Activated CD4-positive, alpha-beta T cell treated with anti-CD3 and anti-CD28 coated beads for 24 hours (primary cell): Measurements from ENCODE around the gene GABRG3.
"Not testable (repeated sequence)": the region's sequence is repeated elsewhere in the genome, so short reads cannot be mapped to it uniquely, and the experiment has no call there.

Source experiments
- DNase-seq, 2 donors: peaks; one replicate each; pipeline ENCODE4 v3.0.0-alpha.2; 2020; ENCODE audit warnings: low read depth in 2 of 2

GABRG3 gene

DNA sequence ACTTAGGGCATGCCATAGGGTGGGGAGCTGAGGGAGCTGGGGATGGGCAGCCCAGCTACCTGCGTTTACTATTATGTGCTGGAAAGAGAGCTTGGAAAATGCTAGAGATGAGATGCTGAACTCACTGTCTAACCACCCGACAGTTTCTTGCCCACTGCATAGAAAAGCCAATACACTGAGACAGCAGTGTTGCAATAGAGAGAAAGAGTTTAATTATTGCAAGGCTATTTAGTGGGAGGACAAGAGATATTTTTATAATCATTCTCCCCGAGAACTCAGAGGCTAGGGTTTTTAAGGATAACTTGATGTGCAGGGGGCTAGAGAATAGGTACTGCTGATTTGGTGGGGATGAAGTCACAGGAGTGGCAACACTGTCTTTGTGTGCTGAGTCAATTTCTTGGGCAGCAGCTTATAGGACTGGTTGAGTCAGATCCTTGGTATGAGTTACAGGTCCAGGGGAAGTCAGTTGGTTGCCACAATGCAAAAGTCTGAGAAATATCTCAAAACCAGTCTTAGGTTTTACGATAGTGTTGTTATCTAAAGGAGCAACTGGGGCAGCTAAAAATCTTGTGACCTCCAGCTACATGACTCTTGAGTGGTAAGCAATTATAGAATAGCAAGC lies 205.9 kb downstream of the GABRG3 start:
- DNase-seq: no peak

DNA sequence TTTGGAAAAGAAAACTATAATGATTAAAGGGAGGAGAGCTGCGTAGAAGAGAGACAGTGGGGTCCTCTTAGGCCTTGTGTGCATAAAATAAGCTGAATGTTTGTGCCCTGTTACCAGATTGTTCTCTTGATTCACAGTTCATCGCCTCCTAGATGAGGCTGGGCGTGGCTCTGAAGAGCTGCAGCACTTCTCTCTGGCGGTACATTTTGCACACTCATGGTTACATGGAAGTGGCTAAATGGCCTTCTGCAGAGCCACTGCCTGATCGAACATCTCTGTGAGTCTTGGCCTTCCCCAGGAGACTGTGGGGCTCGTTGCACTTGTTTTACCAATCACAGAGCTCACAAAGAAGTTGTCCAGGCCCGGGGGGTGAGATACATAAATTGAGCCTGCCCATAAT lies 208.8 kb downstream of the GABRG3 start:
- DNase-seq: no peak

DNA sequence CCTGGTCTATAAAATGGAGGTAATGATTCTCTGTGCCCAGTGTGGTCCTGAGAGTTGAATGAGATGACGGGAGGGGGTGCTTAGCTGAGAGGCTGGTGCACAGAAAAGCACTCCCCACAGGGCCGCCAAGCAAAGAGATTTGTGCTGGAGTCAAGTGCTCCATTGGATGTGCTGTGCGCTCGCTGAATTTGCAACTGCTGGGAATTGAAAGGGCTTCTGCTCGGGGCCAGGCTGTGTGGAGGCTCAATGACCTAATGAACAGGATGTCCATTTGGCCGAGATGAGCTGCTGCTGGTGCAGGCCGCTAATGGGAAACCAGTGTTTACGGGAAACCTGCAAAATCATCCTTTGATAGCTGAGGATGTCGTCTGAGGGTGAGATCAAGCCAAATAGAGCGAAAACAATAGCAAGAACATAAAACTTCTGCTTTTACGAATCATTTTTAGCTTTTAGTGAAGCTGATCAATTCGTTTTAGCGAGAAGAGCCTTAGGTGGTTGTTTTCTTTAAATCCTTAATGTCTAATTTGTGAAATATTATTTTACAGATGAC lies 211.7 kb downstream of the GABRG3 start:
- no peak for DNase-seq

DNA sequence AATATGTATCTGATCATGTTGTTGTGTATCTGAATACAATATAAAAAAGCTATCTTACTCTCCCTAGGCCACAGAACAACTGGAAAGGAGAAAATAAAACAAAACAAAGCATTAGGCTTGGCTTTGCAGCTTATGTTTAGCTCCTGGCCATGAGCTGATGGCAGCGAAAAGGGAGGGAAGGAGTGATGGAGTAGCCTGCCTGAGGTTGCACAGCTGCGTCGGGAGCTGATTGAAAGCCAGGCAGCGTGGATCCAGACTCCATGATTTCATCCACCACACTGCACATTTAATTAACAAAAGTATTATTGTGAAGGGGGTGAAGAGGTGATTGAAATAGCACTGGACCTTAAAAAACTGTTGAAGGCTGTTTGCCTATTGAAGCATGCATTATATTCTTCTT lies 212.2 kb downstream of the GABRG3 start:
- DNase-seq: no peak

DNA sequence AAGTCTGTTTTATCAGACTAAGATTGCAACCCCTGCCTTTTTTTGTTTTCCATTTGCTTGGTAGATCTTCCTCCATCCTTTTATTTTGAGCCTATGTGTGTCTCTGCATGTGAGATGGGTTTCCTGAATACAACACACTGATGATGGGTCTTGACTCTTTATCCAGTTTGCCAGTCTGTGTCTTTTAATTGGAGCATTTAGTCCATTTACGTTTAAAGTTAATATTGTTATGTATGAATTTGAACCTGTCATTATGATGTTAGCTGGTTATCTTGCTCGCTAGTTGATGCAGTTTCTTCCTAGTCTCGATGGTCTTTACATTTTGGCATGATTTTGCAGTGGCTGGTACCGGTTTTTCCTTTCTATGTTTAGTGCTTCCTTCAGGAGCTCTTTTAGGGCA lies 220.5 kb downstream of the GABRG3 start:
- not testable (repeated sequence) for DNase-seq

DNA sequence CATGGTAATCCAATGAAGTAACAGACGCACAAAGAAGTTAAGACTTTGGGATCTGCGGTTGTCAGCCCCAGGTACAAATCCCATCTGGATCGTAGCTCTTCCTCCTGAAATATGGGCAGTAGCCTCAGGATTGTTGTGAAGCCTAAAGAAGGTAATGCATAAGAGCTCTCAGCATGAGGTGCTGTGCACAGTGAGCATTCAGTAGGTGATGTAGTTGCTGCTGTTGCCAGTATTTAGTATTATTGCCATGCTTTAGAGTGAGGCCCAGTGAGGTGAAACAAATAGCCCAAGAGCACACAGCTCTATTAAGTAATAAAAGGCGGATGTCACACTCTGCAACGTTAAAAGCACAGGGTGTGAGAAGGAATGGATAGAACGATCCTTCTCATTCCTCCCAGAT lies 225.7 kb downstream of the GABRG3 start:
- no peak for DNase-seq

DNA sequence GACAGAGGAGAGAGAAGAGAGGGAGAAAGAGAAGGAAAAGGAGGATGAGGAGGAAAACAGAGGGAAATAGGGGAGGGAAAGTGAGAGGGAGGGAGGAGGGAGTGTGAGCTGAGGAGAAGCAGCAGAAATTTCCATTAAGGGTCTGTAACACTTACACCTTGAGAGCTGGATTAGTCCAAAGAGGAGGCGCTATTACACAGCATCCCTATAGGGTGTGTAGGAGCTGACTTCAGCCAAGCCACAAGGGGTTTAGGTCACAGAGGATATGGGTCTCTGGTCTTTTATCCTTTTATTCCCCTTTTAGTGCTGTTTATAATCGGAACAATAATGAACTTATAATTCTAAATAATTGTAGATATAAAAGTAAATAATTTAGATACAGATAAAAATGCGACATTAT lies 230.4 kb downstream of the GABRG3 start:
- DNase-seq: no peak

DNA sequence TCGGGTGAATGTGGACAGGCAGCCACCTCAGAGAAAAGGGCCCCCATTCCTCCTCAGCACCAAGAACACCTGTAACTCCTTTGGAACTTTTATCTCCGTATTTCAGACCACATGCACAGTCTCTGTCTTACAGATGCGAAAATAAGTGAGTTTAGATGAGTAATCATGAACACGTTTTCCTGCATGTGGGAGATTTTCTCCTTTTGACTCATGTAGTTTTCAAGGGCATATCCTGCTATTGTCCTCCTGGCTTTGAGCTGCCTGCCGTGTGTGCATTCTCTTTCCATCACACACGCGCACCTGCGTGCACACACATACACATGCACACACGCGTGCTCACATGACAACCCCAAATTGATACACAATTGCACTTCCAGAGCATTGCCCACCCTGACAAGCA lies 239.2 kb downstream of the GABRG3 start:
- DNase-seq: no peak

DNA sequence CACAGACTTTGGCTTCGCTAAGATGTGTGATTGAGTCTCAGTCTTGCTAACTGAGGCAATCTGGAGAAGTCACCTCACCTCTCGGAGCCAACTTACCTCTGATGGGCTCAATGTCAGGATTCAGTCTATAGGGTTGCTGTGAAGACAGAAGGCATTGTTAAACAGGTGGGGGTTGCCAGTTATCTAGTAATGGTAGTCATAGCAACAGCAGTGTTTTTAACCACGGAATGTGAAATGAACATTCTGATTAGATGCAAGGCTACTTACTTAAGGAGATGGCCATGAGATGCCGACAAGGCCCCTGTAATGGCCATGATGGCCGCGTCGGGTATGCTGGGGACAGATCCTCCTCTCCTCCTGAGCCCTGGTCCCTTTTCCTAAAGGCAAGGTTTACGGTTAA lies 243.1 kb downstream of the GABRG3 start:
- no peak for DNase-seq

DNA sequence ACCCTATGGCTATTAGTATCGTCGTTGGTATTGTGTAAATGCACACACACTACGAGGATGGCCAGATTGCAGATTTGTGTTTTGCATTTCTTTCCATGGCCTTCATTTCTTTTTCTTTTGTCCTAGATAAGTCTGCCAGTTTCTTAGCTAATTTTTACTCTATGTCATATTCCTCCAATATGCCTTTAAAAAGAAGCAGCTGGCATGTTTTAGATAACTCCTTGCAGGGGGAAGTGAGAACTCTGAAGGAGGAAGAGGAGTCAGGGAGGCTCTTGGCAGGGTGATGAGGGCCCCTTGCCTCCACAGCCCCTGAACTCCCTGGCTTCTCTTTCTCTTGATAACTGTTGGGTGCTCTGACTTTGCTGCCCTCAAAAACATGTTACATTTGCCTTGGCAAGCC lies 244.0 kb downstream of the GABRG3 start:
- DNase-seq: no peak

DNA sequence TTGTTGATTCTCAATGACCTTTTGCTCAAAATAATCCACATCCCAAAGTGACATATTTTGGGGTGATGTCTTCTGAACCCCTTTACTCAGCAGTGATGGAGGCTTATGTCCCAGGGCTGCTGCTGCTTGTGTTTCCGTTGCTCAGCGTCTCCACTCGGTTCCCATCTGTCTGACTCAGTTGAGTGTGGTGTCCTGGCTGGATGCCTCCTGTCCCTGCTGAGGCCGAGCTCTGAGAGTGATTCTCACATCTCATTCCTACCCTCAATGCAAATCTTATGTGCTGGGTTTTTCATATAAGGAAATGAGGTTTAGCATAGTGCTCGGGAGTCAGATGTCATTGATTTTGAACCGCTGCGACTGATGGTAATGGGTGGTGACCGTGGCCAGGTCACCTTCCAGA lies 247.4 kb downstream of the GABRG3 start:
- DNase-seq: no peak

DNA sequence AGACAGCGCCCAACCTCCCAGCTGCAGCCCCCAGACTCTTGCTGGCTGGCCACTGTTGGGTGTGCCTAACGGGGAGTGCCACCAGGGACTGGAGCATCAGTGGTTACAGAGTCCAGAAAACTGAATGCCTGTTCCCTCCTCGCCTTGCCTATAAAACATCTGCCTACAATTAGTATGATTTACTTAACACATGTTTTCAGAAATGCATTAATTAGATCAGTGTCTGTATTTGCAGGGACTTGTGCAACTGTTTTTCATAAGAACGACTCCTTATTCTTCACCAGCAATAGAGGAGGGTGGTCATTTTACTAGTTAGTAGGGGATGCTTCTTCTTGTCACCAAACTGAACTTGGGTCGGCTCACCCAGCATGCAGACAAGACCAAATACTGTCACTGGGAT lies 248.7 kb downstream of the GABRG3 start:
- DNase-seq: no peak

DNA sequence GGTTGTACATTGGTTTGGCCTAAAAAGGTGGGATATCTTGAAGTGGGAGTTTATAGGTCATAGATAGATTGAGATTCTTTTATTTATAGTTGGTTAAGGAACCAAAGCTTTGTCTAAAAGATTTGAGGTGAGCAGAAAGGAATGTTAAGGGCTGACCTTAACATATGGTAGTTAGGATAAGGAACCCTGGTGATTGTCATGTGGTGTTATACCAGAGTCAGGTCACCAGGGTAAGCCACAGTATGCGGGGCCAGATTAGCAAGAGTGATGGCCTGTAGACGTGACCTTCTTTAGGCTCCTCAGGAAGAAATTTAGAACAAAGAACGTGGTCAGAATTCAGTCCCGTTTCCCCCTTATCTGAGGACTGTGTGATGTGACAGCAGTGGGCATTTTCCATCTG lies 249.2 kb downstream of the GABRG3 start:
- DNase-seq: no peak

DNA sequence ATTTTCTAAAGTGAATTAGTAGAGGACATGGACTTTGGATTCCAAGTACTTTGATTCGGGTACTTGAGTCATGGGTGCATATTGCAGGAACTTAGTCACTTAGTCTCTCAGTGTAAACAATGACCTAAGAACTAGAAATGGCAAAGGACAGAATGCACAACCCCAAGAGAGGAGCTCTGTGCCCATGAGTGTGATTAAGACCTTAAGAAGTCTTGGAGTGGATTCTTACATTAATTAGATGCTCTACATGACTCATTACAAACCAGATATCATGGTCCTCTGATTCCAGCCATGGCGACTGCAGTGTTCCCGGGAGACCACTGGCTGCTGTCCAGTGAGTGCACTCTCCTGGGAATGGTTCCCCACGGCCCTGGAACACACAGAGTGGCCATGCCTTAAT lies 251.5 kb downstream of the GABRG3 start:
- no peak for DNase-seq

DNA sequence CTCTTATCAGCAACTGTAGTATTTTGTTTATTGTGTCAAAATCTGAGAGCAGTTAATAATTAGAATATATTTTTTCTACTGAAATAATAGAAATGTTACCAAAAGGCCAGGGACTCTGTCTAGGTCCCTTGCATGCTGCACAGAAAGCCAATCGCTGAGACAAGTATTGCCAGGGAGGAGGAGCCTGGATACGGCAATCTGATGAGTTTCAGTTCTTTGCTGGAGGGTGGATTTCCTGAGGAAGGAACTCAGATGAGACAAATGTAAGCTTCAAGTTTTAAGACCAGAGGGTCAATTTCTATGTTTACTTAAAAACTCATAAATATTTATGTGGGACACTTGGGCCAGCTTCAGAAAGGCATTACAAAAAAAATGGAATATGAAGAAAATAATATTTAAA lies 252.2 kb downstream of the GABRG3 start:
- DNase-seq: no peak

DNA sequence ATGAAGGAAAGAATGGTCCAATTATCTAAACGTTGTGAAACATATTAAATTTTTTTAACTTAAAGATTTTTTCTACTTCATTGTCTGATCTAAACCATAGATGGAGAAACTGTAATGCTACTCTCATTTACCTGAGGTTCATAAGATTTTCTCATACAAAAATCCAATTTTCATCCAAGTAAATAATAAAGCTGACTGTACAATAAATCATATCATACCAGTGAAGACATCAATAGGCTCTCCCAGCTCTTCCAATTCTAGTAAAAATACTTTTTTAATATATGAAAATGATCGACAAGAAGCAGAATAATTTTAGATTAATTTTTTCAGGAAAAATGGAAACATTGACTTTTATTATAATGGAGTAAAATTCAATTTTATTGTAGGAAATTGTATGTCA lies 260.8 kb downstream of the GABRG3 start:
- DNase-seq: no peak

DNA sequence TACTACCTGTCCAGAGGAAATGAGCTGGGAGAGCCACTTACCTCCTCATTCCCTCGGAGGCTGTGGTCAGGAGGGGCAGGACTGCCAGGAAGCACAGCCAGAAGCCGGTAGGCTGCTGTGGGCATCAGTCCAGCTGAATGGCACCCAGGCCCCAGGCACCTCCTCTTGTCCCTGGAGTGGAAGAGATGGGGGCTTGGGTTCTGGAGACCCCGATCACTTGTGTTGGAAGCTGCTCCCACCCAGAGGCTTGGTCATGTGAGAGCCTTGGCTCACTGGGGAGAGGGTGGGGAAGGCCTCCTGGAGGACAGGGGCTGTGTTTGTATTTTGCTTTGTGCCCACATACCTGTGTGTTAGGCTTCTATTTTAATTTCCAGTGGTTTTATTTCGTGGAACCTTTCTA lies 261.9 kb downstream of the GABRG3 start:
- DNase-seq: no peak

DNA sequence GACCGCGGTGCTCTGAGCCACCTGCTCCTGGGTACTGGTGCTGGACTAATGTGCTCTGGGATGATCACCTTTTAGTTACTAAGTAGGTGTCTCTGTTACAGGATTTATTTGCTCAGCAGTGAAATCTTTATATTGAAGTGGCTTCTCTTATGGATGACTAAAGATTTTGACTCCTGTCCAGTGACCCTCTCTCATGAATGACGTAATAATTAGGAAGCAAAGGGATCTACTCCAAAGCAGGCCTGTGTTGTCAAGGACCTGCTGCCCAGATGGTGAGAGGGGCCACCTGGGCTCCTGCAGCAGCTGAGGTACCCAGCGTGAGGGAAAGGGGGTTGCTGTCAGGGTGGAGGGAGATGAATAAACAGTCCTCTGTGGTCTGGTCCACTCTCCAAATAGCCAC lies 263.6 kb downstream of the GABRG3 start:
- no peak for DNase-seq

DNA sequence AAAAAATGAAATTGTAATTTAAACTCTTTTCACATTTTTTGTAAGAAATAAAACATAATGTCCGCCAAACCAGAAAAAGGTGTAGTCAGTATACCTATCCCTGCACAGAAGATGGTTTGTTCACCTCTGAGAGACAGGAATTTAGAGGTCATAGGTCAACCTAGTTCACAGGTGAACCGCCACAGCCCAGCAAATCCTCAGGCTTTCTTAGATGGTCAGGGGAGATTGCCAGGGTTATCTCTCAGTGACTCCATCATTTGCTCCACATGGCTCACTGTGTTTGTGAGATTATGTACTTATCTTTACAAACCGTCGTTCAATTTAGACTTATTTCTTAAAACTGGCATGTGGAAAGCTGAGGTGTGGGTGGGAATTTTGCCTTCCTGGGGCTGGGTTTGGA lies 264.2 kb downstream of the GABRG3 start:
- no peak for DNase-seq

DNA sequence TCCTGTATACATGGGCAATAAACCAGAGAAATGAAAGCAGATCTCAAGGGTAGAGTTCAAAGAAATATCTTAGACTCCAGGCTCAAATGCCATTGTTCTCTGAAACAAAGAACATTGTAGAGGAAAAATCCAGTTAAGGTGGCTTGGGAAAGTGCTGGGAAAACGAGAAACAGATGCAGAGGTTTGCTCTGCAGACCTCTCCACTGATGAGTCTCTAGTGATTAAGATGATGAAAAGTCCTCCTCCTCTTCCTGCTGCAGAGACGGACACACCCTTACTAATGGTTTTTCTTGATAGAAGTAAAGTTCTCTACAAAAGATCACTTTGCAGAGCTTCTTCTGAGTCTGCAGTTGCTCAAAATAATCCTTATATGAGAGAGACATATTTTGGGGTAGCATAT lies 264.7 kb downstream of the GABRG3 start:
- no peak for DNase-seq

DNA sequence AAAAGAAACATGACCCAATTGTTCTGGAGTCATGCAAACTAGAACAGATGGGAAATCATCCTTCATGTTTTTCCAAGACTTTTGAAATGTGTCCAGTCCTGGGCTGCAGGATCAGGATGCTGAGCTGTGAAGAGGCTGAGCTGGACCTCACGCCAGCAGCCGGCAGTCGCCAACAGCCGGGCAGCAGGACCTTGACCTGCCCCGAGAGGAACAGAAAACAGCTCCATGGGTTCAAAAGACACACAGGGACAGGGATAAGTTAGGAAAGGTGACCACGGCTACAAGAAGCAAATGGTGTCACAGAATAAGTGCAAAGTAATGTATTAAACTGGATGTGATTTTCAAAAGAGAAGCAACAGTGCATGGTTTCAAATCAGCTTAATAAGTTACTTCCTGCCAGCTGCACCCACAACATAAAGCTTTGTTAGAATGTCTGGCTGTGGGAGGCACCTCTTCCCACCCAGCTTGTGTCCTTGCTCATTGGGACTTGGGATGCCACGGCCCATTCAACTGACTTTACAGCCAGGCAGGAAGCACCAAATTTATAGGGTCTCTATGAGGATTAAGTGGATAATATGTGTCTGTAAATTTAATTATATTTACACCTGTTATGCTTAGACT lies 266.4 kb downstream of the GABRG3 start:
- DNase-seq: no peak

DNA sequence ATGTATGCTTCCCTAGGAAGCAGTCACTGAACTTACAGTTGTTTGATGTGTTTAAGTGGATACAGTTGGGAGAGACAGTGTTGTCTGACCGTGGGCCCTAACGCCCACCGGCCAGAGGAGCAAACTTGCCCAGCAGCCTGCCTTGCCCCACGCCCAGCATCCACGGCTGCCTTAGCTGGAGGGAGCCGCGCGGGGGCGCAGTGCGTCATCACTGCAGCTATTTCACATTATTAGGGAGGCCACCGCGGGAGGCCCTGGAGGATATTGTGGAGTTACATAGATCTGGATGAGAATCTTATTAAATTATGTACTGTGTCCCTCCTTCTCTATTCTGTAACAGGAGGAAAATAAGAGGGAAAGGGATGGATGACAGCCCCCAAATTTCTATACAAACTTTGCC lies 267.2 kb downstream of the GABRG3 start:
- DNase-seq: no peak

DNA sequence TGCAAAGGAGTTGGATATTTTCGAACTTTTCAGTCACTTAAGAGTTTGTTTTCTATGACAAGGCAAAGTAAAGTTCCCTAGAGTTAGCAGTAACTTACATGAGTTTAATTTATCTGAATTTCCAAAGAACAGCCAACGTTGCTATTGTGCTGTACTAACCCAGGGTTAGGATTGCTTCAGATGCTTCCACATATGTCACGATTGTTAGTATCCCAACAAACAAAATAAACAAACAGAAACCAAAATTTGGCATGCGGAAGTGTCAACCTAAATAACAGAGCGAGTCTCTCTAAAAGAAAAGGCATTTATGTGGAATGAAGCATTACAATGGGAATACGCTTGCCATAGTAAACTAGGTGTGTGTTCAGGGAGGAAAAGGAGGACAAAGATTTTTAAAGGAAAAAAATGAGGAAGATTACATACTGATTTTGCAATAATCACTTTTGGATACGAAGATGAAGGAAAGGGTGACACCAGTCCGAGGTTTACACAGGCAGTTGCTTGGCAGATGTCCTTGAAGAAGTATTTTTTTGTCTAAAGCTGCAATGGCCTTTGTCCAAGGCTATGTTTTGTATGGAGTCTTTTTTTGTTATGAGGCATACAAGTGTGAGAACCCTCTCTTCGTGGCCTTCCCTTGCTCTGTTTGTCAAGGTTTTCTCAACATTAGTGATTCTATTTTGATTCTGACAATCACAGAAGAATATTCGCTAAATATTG lies 267.9 kb downstream of the GABRG3 start:
- no peak for DNase-seq
